ENCODE measurements around the gene KRTAP10-8. TPM values are rescaled to one million over a fixed set of nuclear protein-coding genes. Genes with fewer than 3 reads are reported as not detected.
A peak's percentile ranks its signal among the peaks of the same experiment; 100 is the strongest.

KRTAP10-8 gene
- total RNA-seq, 6 experiments from 2014 or later = not detected

DNA sequence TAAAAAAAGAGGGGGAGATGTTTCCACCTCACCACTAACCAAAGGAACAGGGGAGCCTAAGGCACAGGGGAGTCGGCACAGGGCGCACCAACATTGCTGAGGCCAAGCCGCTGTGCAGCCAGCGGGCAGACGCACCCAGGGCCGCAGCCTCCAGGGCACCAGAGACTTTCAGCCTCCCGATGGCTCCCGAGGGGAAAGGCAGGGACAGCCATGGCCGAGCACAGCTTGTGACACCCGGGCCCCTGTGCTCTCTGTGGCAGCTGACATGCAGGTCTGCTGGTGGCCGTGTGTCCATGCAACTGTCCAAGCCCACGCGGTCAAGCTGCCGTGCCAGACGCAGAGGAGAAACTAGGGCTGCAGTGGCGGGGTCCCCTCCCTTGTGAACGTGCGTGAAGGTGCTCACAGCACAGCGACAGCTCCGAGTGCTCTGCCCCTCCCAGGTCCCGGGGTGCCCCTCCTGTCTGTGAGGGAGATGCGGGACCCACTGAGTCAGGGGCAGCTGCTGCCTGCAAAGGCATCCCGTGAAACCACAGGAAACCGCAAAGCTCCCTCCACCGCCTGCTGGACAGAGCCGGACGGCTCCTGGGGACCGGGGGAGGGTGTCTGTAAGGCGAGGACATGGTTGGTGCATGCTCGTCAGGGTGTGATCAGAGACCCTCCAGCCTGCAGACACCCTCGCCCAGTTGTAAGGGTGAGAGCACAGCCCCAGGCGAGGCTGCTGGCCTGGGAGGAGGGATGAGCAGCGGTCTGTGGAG, 36.9 kb downstream of the KRTAP10-8 start:
- 64% methylated on average over 3 of the region's 33 CpGs for WGBS (ENCODE audit: insufficient coverage, low coverage, low lambda C conversion rate, missing lambda C conversion rate)
- no peaks in the 10 kb centered on the region for H3K36me3 ChIP-seq

GRCh38 chr21:44649521-44650100, 37.7 kb downstream of the KRTAP10-8 start:
- Histone ChIP-seq H3K27me3 (no peaks in the 10 kb centered on the region), H3K4me3 (no peak overlapping the region), H3K27ac (no peak overlapping the region), H3K9me3 (peaks cover 0 to 5% (median 0%) of the 10 kb centered on the region in 4 donors), H3K36me3 (no peaks in the 10 kb centered on the region), H3K4me1 (no peaks in the 10 kb centered on the region)
- ATAC-seq = no peak
- DNase-seq = no peak
- intact Hi-C loops (cut with DNase I) = no loop called here
- 86% methylated on average over 10 of the region's 18 CpGs for WGBS (ENCODE audit: insufficient coverage, low coverage, low lambda C conversion rate, missing lambda C conversion rate)
- no peak for TF ChIP-seq POLR2A (IDR thresholded peaks at IDR 0.05)
- TF ChIP-seq, protein P1, sequence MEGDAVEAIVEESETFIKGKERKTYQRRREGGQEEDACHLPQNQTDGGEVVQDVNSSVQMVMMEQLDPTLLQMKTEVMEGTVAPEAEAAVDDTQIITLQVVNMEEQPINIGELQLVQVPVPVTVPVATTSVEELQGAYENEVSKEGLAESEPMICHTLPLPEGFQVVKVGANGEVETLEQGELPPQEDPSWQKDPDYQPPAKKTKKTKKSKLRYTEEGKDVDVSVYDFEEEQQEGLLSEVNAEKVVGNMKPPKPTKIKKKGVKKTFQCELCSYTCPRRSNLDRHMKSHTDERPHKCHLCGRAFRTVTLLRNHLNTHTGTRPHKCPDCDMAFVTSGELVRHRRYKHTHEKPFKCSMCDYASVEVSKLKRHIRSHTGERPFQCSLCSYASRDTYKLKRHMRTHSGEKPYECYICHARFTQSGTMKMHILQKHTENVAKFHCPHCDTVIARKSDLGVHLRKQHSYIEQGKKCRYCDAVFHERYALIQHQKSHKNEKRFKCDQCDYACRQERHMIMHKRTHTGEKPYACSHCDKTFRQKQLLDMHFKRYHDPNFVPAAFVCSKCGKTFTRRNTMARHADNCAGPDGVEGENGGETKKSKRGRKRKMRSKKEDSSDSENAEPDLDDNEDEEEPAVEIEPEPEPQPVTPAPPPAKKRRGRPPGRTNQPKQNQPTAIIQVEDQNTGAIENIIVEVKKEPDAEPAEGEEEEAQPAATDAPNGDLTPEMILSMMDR (IDR thresholded peaks at IDR 0.05) = no peak

More for the DNA sequence above, 36.9 kb downstream of the KRTAP10-8 start:
- H3K4me1 ChIP-seq = no peaks in the 10 kb centered on the region
- ATAC-seq = peak in 1 of 4 donors; percentile 19
- H3K4me3 ChIP-seq = no peak overlapping the region
- intact Hi-C loops (cut with DNase I) = no loop called here
- DNase-seq = no peak
- H3K9me3 ChIP-seq = peaks cover 0 to 5% (median 2%) of the 10 kb centered on the region in 4 donors
- TF ChIP-seq POLR2A (IDR thresholded peaks at IDR 0.05) = no peak
- TF ChIP-seq, protein P1 (IDR thresholded peaks at IDR 0.05) = no peak
- no peaks in the 10 kb centered on the region for H3K27me3 ChIP-seq
- H3K27ac ChIP-seq = no peak overlapping the region

DNA sequence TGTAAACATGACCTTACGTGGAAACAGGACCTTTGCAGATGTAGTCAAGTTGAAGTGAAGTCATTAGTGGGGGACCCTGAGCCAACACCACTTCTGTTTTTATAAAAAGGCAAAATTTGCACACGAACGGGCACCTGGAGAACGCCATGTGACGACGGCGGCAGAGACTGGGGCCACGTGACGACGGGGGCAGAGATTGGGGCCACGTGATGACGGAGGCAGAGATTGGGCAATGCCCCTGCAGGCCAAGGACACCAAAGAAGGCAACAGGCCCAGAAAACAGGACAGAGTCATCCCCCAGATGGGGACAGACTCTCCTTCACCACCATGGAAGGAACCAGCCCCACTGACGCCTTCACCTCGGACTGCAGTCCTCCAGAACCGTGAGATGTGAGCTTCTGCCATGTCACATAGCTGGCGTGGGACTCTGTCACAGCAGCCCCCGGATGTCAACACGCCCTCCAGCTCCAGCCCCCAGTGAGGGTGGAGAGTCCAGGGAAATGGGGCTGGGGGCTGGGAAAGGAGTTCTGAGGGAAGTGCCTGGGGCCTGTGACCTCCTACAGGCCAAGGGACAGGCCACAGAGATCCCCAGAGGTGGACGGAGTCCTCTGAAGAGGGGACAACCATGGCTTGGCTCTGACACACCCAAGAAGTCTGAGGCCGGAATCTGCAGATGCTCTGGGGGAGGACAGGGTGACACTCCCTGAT, 38.5 kb downstream of the KRTAP10-8 start:
- intact Hi-C loops (cut with DNase I) = no loop called here
- no peaks in the 10 kb centered on the region for H3K4me1 ChIP-seq
- WGBS (ENCODE audit: insufficient coverage, low coverage, low lambda C conversion rate, missing lambda C conversion rate) = 90% methylated on average over 2 of the region's 20 CpGs
- TF ChIP-seq, protein P1 (IDR thresholded peaks at IDR 0.05) = no peak
- TF ChIP-seq POLR2A (IDR thresholded peaks at IDR 0.05) = no peak
- H3K9me3 ChIP-seq = peaks cover 0 to under 1% (median 0%) of the 10 kb centered on the region in 4 donors
- no peaks in the 10 kb centered on the region for H3K27me3 ChIP-seq
- H3K4me3 ChIP-seq = no peak overlapping the region
- ATAC-seq (no peak), DNase-seq (no peak)
- H3K36me3 ChIP-seq = no peaks in the 10 kb centered on the region
- H3K27ac ChIP-seq = no peak overlapping the region

GRCh38 chr21:44650973-44651675, 39.2 kb downstream of the KRTAP10-8 start:
- H3K27me3 ChIP-seq = no peaks in the 10 kb centered on the region
- no peaks in the 10 kb centered on the region for H3K9me3 ChIP-seq
- H3K27ac ChIP-seq = no peak overlapping the region
- TF ChIP-seq, protein P1 (IDR thresholded peaks at IDR 0.05) = no peak
- no peak for TF ChIP-seq POLR2A (IDR thresholded peaks at IDR 0.05)
- no peaks in the 10 kb centered on the region for H3K36me3 ChIP-seq
- no peak for ATAC-seq
- no peak for DNase-seq
- WGBS (ENCODE audit: insufficient coverage, low coverage, low lambda C conversion rate, missing lambda C conversion rate) = 94% methylated on average over 6 of the region's 12 CpGs
- H3K4me1 ChIP-seq = no peaks in the 10 kb centered on the region
- intact Hi-C loops (cut with DNase I) = no loop called here
- H3K4me3 ChIP-seq = no peak overlapping the region
